NCI-H446 treated with DMSO at 0.1 percent for 48 hours (cell line): Measurements from ENCODE around the gene DYNC1H1.
A peak's percentile ranks its signal among the peaks of the same experiment; 100 is the strongest.

Experiments
- DNase-seq: peaks from one replicate; lab custom pipeline; 2025; lab: John Stamatoyannopoulos, UW

The DYNC1H1 gene

GRCh38 chr14:101944451-101944850, 19.9 kb upstream of the DYNC1H1 start:
- DNase-seq = no peak

GRCh38 chr14:101945171-101945570, 19.2 kb upstream of the DYNC1H1 start:
- DNase-seq = no peak

- DNase-seq = no peak
Measured at GRCh38 chr14:101947577-101947903, 16.8 kb upstream of the DYNC1H1 start.

GRCh38 chr14:101947904-101948665, 16.3 kb upstream of the DYNC1H1 start:
- DNase-seq = peak; percentile 99

GRCh38 chr14:101948666-101949216, 15.6 kb upstream of the DYNC1H1 start:
- DNase-seq = no peak

GRCh38 chr14:101950100-101950499, 14.3 kb upstream of the DYNC1H1 start:
- no peak for DNase-seq

GRCh38 chr14:101950516-101951215, 13.7 kb upstream of the DYNC1H1 start:
- no peak for DNase-seq

- DNase-seq = no peak
Measured at GRCh38 chr14:101953151-101953550, 11.2 kb upstream of the DYNC1H1 start.

GRCh38 chr14:101954501-101954900, 9.9 kb upstream of the DYNC1H1 start:
- DNase-seq = no peak

- no peak for DNase-seq
Measured at GRCh38 chr14:101955695-101956161, 8.6 kb upstream of the DYNC1H1 start.

- no peak for DNase-seq
Measured at GRCh38 chr14:101956179-101956885, 8.0 kb upstream of the DYNC1H1 start.

- DNase-seq = no peak
Measured at GRCh38 chr14:101957406-101958234, 6.8 kb upstream of the DYNC1H1 start.

- DNase-seq = no peak
Measured at GRCh38 chr14:101958418-101959180, 5.8 kb upstream of the DYNC1H1 start.

- DNase-seq = no peak
Measured at GRCh38 chr14:101959277-101959676, 5.1 kb upstream of the DYNC1H1 start.

GRCh38 chr14:101960225-101960624, 4.1 kb upstream of the DYNC1H1 start:
- DNase-seq = no peak

GRCh38 chr14:101961011-101961721, 3.2 kb upstream of the DYNC1H1 start:
- peak; percentile 69 for DNase-seq

GRCh38 chr14:101961746-101962502, 2.4 kb upstream of the DYNC1H1 start:
- DNase-seq = no peak

GRCh38 chr14:101962503-101962874, 1.9 kb upstream of the DYNC1H1 start:
- DNase-seq = peak; percentile 76

- no peak for DNase-seq
Measured at GRCh38 chr14:101963052-101963451, 1.3 kb upstream of the DYNC1H1 start.
